GM18508 (cell line): ENCODE results near the gene MYRFL.
"Not testable (repeated sequence)": the region's sequence is repeated elsewhere in the genome, so short reads cannot be mapped to it uniquely, and the experiment has no call there.

ENCODE experiments used
- ATAC-seq: cut with Tn5 transposase; IDR thresholded peaks from one replicate; pipeline ENCODE4 v1.9.1; 2021; ENCODE audit warnings: moderate number of reproducible peaks; ENCODE audit not compliant: insufficient read depth, unreplicated experiment

MYRFL gene

GRCh38 chr12:69824966-69825560 lies at the start of gene MYRFL:
MYRFL (plus strand) TSS chr12:69825227; CDS start chr12:69825518, 291 bp downstream.
- no peak for ATAC-seq

GRCh38 chr12:69779928-69780327 lies 45.1 kb upstream of the MYRFL start:
- no peak for ATAC-seq

- no peak for ATAC-seq
These were observed 41.7 kb upstream of the MYRFL start for GRCh38 chr12:69783365-69783764.

- no peak for ATAC-seq
These were observed 35.7 kb upstream of the MYRFL start for GRCh38 chr12:69789351-69789750.

- no peak for ATAC-seq
These were observed 32.5 kb upstream of the MYRFL start for GRCh38 chr12:69792533-69792932.

- not testable (repeated sequence) for ATAC-seq
These were observed 17.7 kb upstream of the MYRFL start for GRCh38 chr12:69807101-69807897.

GRCh38 chr12:69810870-69811498 lies 14.0 kb upstream of the MYRFL start:
- ATAC-seq, result no peak

- no peak for ATAC-seq
These were observed 8.9 kb upstream of the MYRFL start for GRCh38 chr12:69816082-69816481.

GRCh38 chr12:69821032-69821455 lies 4.0 kb upstream of the MYRFL start:
- no peak for ATAC-seq

- ATAC-seq, result no peak
These were observed 3.4 kb upstream of the MYRFL start for GRCh38 chr12:69821456-69822159.

- ATAC-seq, result no peak
These were observed 2.7 kb upstream of the MYRFL start for GRCh38 chr12:69822201-69822860.

GRCh38 chr12:69824028-69824427 lies 999 bp upstream of the MYRFL start:
- no peak for ATAC-seq

GRCh38 chr12:69828897-69829296 lies 3.9 kb downstream of the MYRFL start:
- no peak for ATAC-seq

- ATAC-seq, result no peak
These were observed 8.7 kb downstream of the MYRFL start for GRCh38 chr12:69833696-69834095.

GRCh38 chr12:69834147-69834546 lies 9.1 kb downstream of the MYRFL start:
- no peak for ATAC-seq

- ATAC-seq, result no peak
These were observed 9.5 kb downstream of the MYRFL start for GRCh38 chr12:69834576-69834975.

- ATAC-seq, result no peak
These were observed 10.1 kb downstream of the MYRFL start for GRCh38 chr12:69835081-69835480.

- ATAC-seq, result no peak
These were observed 11.0 kb downstream of the MYRFL start for GRCh38 chr12:69836015-69836414.

- ATAC-seq, result no peak
These were observed 12.2 kb downstream of the MYRFL start for GRCh38 chr12:69837191-69837590.

- no peak for ATAC-seq
These were observed 12.8 kb downstream of the MYRFL start for GRCh38 chr12:69837657-69838415.
